ENCODE results near the gene CCBE1. TPM values are rescaled to one million over a fixed set of nuclear protein-coding genes. Genes with fewer than 3 reads are reported as not detected.

The CCBE1 gene
- total RNA-seq, 1 donor from 2014 or later, result 14.0 TPM

DNA sequence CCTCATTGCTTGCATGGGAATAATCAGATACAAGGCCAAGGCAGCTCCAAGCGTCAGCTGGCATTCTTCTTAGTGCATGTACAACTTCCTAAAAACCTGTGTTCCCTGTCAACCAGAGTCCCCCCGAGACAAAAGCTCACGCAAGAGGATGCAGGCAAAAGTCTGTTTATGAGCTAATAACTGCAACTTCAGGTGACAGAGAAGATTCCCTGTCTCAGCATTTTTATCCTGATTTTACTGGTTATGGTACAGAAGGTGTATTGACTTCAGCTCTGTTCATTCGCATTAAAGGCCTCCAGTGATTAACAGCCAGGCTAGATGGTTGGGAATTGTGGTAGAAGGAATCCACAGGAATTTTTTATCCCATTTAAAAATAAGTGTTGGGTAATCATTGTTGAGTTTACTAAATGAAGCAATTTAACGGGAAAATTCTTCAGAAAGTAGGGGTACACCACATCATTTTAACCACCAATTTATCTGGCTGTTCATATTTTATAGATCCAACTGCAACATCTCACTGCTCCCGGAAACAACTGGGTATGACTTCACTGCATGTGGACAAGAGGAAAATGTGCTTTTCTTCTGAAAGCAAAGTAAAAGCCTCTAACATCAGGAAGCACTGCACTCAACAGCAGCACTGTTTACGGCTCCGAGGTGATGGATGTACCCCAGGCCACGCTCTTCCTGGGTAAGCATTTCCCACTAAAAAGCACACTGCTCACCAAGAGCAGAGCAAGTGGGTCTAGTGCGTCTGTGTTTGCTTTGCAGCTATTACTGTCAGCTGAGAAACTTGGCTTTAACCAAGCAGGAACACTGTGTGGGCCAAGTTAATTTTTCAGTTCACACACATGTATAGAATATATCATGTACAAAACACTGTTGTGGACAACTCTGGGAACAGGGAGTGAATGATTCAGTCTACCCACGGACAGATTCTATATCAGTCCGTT, 31.9 kb downstream of the CCBE1 start:
- no peak overlapping the region for H3K27ac ChIP-seq
- TF ChIP-seq, protein P1, sequence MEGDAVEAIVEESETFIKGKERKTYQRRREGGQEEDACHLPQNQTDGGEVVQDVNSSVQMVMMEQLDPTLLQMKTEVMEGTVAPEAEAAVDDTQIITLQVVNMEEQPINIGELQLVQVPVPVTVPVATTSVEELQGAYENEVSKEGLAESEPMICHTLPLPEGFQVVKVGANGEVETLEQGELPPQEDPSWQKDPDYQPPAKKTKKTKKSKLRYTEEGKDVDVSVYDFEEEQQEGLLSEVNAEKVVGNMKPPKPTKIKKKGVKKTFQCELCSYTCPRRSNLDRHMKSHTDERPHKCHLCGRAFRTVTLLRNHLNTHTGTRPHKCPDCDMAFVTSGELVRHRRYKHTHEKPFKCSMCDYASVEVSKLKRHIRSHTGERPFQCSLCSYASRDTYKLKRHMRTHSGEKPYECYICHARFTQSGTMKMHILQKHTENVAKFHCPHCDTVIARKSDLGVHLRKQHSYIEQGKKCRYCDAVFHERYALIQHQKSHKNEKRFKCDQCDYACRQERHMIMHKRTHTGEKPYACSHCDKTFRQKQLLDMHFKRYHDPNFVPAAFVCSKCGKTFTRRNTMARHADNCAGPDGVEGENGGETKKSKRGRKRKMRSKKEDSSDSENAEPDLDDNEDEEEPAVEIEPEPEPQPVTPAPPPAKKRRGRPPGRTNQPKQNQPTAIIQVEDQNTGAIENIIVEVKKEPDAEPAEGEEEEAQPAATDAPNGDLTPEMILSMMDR (IDR thresholded peaks at IDR 0.05), result no peak
- DNase-seq (no peak), ATAC-seq (no peak)
- no peaks in the 10 kb centered on the region for H3K9me3 ChIP-seq
- H3K4me1 ChIP-seq, result no peaks in the 10 kb centered on the region
- H3K36me3 ChIP-seq, result no peaks in the 10 kb centered on the region
- H3K4me3 ChIP-seq, result no peak overlapping the region
- no peaks in the 10 kb centered on the region for H3K27me3 ChIP-seq (ENCODE audit: low read depth)
- intact Hi-C loops (cut with DNase I), result no loop called here

DNA sequence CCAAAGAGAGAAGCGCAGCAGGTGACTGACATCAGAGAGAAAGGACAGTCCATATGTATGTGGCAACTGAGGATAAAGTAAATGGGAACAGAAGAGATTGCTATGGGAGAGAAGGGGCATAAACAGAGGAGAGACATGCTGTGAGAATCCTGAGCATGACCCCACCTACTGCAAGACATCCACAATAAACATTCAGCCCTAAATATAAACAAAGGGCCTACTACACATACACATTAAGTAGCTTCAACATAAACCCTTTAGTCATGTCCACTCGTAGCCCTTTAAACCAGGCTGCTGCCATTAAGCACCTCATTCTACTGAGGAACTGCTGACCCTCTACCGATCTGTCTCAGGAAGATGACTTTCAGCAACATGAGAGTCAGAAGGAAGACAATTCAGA, 32.9 kb downstream of the CCBE1 start:
- TF ChIP-seq, protein P1 (IDR thresholded peaks at IDR 0.05), result no peak
- no peak overlapping the region for H3K27ac ChIP-seq
- H3K36me3 ChIP-seq, result no peaks in the 10 kb centered on the region
- no peaks in the 10 kb centered on the region for H3K9me3 ChIP-seq
- ATAC-seq, result no peak
- no peaks in the 10 kb centered on the region for H3K4me1 ChIP-seq
- no peaks in the 10 kb centered on the region for H3K27me3 ChIP-seq (ENCODE audit: low read depth)
- H3K4me3 ChIP-seq, result no peak overlapping the region
- DNase-seq, result no peak
- intact Hi-C loops (cut with DNase I), result no loop called here

DNA sequence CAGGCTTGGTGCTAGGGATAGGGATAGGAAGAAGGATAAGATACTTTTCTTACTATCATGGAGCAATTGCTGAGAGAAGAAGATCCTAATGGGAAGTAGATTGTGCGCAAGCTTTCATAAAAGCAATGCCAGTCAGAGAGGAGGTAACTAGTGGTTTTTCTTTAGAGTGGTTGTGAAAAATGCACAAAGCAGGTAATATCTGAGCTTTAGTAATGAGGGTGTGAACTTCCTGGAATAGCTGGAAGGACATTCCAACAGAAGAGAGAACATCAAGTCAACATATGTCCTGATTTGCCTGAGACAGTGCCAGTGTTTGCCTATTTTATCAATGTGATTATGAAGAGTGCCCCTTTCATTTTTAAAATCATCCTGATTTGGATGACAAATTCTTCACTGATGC, 34.1 kb downstream of the CCBE1 start:
- Histone ChIP-seq H3K4me3 (no peak overlapping the region), H3K4me1 (no peaks in the 10 kb centered on the region), H3K27me3 (ENCODE audit: low read depth) (no peaks in the 10 kb centered on the region), H3K9me3 (no peaks in the 10 kb centered on the region), H3K27ac (no peak overlapping the region), H3K36me3 (no peaks in the 10 kb centered on the region)
- intact Hi-C loops (cut with DNase I), result no loop called here
- TF ChIP-seq, protein P1 (IDR thresholded peaks at IDR 0.05), result no peak
- ATAC-seq, result no peak
- no peak for DNase-seq

DNA sequence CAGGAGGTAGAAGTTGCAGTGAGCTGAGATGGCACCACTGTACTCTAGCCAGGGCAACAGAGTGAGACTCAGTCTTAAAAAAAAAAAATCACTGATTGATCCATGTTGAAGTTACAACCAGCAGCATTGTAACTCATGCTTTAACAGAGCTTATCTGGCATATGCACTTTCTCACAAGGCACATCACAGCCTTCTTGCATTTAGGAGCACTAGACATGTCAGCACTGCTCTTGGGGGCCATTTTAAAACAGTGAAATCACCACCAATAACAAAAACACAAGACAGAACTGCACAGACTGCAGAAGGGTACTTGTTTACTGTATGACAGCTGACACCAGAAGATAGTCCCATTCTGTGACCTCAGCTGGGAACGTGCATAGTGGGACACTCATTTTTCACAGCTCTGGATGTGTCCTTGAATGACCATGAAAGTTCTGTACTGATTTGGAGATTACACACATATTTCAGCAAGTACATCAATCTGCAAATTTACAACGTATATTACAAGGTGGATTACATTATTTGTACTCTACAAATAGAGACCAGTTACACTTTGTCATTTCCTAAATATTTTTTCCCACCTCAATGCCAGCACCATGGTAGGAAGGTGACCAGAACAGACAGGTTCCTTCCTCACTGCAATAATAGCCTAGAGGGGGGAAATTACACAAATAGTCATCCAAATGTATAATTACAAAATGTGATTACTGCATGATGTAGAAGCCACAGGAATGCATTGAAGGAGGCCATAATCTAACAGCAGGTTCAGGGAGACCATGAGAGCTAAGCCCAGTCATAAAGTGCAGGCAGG, 35.1 kb downstream of the CCBE1 start:
- Histone ChIP-seq H3K9me3 (no peaks in the 10 kb centered on the region), H3K4me3 (no peak overlapping the region), H3K27me3 (ENCODE audit: low read depth) (no peaks in the 10 kb centered on the region), H3K4me1 (no peaks in the 10 kb centered on the region), H3K36me3 (no peaks in the 10 kb centered on the region), H3K27ac (no peak overlapping the region)
- no peak for DNase-seq
- intact Hi-C loops (cut with DNase I), result no loop called here
- ATAC-seq, result no peak
- TF ChIP-seq, protein P1 (IDR thresholded peaks at IDR 0.05), result no peak

DNA sequence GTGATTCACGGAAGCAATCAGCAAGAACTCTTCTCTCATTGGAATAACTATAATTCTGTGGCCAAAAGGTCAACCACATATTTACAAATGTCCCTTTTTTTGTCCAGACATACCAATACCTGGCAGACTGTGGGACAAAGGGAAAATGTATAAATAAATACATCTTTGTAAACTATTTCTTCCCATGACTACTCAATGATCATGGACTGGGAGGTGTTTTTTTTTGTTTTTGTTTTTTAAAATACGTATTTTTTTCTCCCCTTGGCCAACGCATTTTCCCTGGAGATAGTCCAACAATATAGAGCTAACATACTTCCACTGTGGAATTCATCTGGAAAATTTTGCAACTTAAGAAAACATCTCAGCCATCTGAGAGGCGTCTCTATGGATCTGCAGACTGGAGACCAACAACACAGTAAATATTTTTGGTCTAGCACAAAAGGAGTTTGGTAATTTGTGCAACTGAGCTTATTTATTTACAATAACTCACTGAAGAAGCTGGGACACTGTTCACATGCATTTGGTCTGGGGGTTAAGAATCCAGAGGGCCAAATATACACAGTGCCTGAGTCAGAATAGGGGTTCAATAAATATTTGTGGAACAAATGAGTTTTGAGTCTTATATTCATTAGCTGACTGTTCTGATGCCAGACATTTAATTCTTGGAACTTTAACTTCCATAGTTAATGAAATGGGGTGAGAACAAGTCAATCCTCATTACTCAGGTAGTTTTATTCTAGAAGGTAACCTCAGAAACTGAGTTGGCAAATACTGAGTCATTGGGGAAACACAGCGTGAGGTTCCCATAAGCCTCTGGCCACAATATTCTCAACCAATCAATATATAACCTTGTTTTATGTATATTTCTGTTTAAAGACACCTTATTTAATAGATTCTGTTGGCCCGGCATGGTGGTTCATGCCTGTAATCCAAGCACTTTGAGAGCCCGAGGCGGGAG, 36.2 kb downstream of the CCBE1 start:
- Histone ChIP-seq H3K27ac (no peak overlapping the region), H3K9me3 (no peaks in the 10 kb centered on the region), H3K4me1 (no peaks in the 10 kb centered on the region), H3K27me3 (ENCODE audit: low read depth) (no peaks in the 10 kb centered on the region), H3K36me3 (no peaks in the 10 kb centered on the region), H3K4me3 (no peak overlapping the region)
- TF ChIP-seq, protein P1 (IDR thresholded peaks at IDR 0.05), result no peak
- ATAC-seq, result no peak
- DNase-seq, result no peak
- intact Hi-C loops (cut with DNase I), result no loop called here

Data from lower lobe of right lung (tissue), 2 donors.